ENCODE results near the gene SPATS2L. TPM values are rescaled to one million over a fixed set of nuclear protein-coding genes. Genes with fewer than 3 reads are reported as not detected.

SPATS2L gene
- total and polyA plus RNA-seq, 2 of the 13 experiments (the other 11 are each of a cell fraction or from before 2014, with no cell fraction given), result 154 to 212 TPM

DNA sequence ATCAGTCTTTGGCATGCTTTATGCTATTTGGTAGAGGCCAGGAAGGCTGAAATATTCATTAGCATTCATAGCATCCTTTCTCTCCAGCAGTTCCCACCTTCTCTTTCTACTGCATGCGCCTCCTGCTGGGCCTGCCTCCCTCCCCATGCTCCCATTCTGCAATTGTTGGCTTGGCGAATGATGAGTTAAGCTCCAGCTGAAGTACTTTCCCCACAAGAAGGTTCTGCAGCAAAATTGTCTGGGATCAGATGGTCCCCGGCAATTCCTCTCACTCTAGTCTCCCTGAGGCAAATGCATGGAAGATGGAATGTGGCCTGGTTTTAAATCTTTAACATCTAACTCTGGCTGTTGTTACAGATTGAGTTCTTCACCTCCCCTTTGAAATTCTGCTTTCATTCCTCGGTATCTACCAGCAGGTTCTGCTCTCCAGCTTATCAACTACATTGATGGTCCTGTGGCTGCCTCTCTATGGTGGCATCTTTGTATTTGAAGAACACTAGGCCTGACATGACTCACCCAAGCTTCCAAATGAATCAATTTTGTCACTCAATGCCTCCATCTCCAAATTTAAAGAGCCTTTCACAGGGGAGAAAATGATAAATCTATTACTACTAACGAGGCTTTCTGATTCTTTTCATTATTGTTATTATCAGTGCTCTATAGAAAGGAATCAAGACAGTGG is 147.5 kb downstream of the SPATS2L start:
- FAIRE-seq (no peak), ATAC-seq (no peak), DNase-seq (ENCODE audit: low spot score) (no peak)
- H3K27ac ChIP-seq (ENCODE audit: extremely low read length, insufficient read depth, low read length), result no peak overlapping the region
- H3K4me2 ChIP-seq (ENCODE audit: low read depth, low read length), result no peak overlapping the region
- TF ChIP-seq AGO2 (optimal IDR thresholded peaks at IDR 0.05; ENCODE audit: low read depth, low read length) (peak; percentile 9), GABPB1 (CRISPR knock-in tag; IDR thresholded peaks at IDR 0.05) (no peak), RBM22 (optimal IDR thresholded peaks at IDR 0.05; ENCODE audit: low read length) (peak; percentile 5), NFE2L2 (IDR thresholded peaks at IDR 0.05; ENCODE audit: low read length) (no peak), ZNF790 (CRISPR knock-in tag; IDR thresholded peaks at IDR 0.05; ENCODE audit: borderline replicate concordance) (no peak), SSRP1 (CRISPR knock-in tag; IDR thresholded peaks at IDR 0.05) (no peak), NFKB2 (CRISPR knock-in tag; IDR thresholded peaks at IDR 0.05; ENCODE audit: borderline replicate concordance) (no peak)
- TF ChIP-seq, protein P1, sequence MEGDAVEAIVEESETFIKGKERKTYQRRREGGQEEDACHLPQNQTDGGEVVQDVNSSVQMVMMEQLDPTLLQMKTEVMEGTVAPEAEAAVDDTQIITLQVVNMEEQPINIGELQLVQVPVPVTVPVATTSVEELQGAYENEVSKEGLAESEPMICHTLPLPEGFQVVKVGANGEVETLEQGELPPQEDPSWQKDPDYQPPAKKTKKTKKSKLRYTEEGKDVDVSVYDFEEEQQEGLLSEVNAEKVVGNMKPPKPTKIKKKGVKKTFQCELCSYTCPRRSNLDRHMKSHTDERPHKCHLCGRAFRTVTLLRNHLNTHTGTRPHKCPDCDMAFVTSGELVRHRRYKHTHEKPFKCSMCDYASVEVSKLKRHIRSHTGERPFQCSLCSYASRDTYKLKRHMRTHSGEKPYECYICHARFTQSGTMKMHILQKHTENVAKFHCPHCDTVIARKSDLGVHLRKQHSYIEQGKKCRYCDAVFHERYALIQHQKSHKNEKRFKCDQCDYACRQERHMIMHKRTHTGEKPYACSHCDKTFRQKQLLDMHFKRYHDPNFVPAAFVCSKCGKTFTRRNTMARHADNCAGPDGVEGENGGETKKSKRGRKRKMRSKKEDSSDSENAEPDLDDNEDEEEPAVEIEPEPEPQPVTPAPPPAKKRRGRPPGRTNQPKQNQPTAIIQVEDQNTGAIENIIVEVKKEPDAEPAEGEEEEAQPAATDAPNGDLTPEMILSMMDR (CRISPR knock-in tag; IDR thresholded peaks at IDR 0.05), result no peak
- TF ChIP-seq, protein P2, sequence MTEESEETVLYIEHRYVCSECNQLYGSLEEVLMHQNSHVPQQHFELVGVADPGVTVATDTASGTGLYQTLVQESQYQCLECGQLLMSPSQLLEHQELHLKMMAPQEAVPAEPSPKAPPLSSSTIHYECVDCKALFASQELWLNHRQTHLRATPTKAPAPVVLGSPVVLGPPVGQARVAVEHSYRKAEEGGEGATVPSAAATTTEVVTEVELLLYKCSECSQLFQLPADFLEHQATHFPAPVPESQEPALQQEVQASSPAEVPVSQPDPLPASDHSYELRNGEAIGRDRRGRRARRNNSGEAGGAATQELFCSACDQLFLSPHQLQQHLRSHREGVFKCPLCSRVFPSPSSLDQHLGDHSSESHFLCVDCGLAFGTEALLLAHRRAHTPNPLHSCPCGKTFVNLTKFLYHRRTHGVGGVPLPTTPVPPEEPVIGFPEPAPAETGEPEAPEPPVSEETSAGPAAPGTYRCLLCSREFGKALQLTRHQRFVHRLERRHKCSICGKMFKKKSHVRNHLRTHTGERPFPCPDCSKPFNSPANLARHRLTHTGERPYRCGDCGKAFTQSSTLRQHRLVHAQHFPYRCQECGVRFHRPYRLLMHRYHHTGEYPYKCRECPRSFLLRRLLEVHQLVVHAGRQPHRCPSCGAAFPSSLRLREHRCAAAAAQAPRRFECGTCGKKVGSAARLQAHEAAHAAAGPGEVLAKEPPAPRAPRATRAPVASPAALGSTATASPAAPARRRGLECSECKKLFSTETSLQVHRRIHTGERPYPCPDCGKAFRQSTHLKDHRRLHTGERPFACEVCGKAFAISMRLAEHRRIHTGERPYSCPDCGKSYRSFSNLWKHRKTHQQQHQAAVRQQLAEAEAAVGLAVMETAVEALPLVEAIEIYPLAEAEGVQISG (CRISPR knock-in tag; IDR thresholded peaks at IDR 0.05), result no peak
- no peaks in the 10 kb centered on the region for H3K79me2 ChIP-seq (ENCODE audit: insufficient read depth, low read length)
- H2AFZ ChIP-seq (ENCODE audit: low read length), result no peak overlapping the region
- H3K9ac ChIP-seq (ENCODE audit: insufficient read depth, low read depth, low read length), result no peak overlapping the region
- no peaks in the 10 kb centered on the region for H3K9me3 ChIP-seq (ENCODE audit: low read length)
- H3K4me1 ChIP-seq (ENCODE audit: insufficient read depth, low read length), result no peaks in the 10 kb centered on the region
- ChIA-PET POLR2A (no interaction called here), CTCF (ENCODE audit: low intra/inter-chr PET ratio, low total read pairs) (no interaction called here)
- peaks cover 42 to 87% of the 10 kb centered on the region in 2 experiments for H3K36me3 ChIP-seq (replicated peaks in 1 of 2; ENCODE audit: control insufficient read depth in 1 of 2, insufficient read depth in 2 of 2, low read length in 2 of 2)
- no peak overlapping the region for H3K4me3 ChIP-seq (replicated peaks in 1 of 3; ENCODE audit: insufficient read depth in 1 of 3, low read depth in 2 of 3, low read length in 3 of 3)
- BruUV-seq (replicated peaks), result no TSS peak
- in situ Hi-C loops (cut with HindIII; ENCODE audit: extremely low pct_ligation_motif_present, low pct_unique_long_range_greater_than_20kb) (no loop called here), intact Hi-C loops (cut with micrococcal nuclease; ENCODE audit: unreplicated experiment) (no loop called here)
- H4K20me1 ChIP-seq (ENCODE audit: insufficient read depth, low read length), result no peaks in the 10 kb centered on the region
- H3K27me3 ChIP-seq (ENCODE audit: control insufficient read depth in 1 of 2, insufficient read depth in 2 of 2, low read length in 2 of 2), result no peaks in the 10 kb centered on the region
- WGBS (ENCODE audit: low lambda C conversion rate), result 83% methylated on average over 5 of the region's 5 CpGs
